Uterus (tissue), 4 donors: ENCODE results near the gene TBC1D9. TPM values are rescaled to one million over a fixed set of nuclear protein-coding genes. Genes with fewer than 3 reads are reported as not detected.
A peak's percentile ranks its signal among the peaks of the same experiment; 100 is the strongest.

Experiments used
- DNase-seq, 2 donors: peaks; one replicate each; pipeline ENCODE4 v3.0.0-alpha.2; 2019 to 2020
- H3K27ac ChIP-seq, 2 donors: fragments of 200-600 bp; sonication (generic); 1 replicate in 1 of 2; 2 replicates in 1 of 2; pipeline ENCODE4 v1.5.1; 2016 to 2018
- H3K27me3 ChIP-seq, 2 donors: fragments of 200-600 bp; sonication (generic); one replicate each; pipeline ENCODE4 v1.5.1; 2018 to 2019; ENCODE audit warnings: control low read depth in 1 of 2
- H3K36me3 ChIP-seq, 2 donors: fragments of 200-600 bp; sonication (generic); one replicate each; pipeline ENCODE4 v1.5.1; 2019; ENCODE audit warnings: control low read depth in 1 of 2
- H3K4me1 ChIP-seq, 2 donors: fragments of 200-600 bp; sonication (generic); one replicate each; pipeline ENCODE4 v1.5.1; 2018 to 2019; ENCODE audit warnings: control low read depth in 1 of 2
- H3K4me3 ChIP-seq, 2 donors: fragments of 200-600 bp; sonication (generic); 1 replicate in 1 of 2; 2 replicates in 1 of 2; pipeline ENCODE4 v1.5.1; 2018 to 2019; ENCODE audit warnings: mild to moderate bottlenecking in 1 of 2
- H3K9me3 ChIP-seq, 2 donors: fragments of 200-600 bp; sonication (generic); one replicate each; pipeline ENCODE4 v1.5.1; 2019; ENCODE audit warnings: control low read depth in 1 of 2
- CTCF ChIP-seq, 4 experiments: fragments of 200-600 bp in 2 of 4; fragments of 450-650 bp in 2 of 4; sonication (generic) in 2 of 4; IDR thresholded peaks; one replicate each; pipeline ENCODE4 v1.5.1; 2016 to 2019; ENCODE audit warnings: antibody characterized with exemption in 4 of 4, mild to moderate bottlenecking in 2 of 4, moderate library complexity in 1 of 4
- POLR2A ChIP-seq, 2 donors: fragments of 450-650 bp; IDR thresholded peaks; one replicate each; pipeline ENCODE4 v1.6.1; 2016; ENCODE audit warnings: antibody characterized with exemption in 2 of 2, mild to moderate bottlenecking in 1 of 2, moderate library complexity in 1 of 2
- intact Hi-C: fragments of 100-400 bp; cut with DNase I; formaldehyde crosslinking; loops from one replicate; pipeline ENCODE4 v1.15.1; 2023; ENCODE audit warnings: low total_unique reads
- total RNA-seq, 4 donors: library from RNA; depleted of rRNA in 3 of 4; stranded (reverse); fragments of >200 nt in 3 of 4; gene quantifications; one replicate each; pipeline versions ENCODE4 v1.1.0 to v1.2.4, GENCODE V29; 2014 to 2023
- donor health status: DM: yes; HTN: yes; CAD: no.

TBC1D9 gene
- total RNA-seq, 4 donors from 2014 or later = 3.8 to 48.8 (median 13.3) TPM

DNA sequence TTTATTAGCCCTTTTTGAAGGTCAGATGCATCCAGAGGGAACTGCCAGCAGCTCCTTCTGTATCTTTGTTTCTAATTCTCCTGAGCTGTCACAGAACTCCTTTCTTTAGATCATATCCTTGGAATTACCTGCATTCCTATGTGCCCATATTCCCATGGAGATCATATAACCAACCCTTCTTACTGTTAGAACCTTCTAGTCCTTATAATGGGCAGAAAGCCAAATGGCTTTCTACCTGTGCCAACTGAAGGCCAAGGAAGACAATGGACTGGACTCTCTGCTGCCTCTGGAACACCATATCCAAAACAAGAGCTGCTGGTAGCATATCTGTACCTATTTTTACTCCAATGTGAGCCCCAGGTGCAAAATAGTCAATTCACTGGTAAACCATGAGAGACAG lies 60.7 kb downstream of the TBC1D9 start:
- no peak for TF ChIP-seq CTCF (IDR thresholded peaks at IDR 0.05)
- no peak for TF ChIP-seq POLR2A (IDR thresholded peaks at IDR 0.05)
- H3K27ac ChIP-seq = no peak overlapping the region
- no peak for DNase-seq
- H3K4me1 ChIP-seq = no peaks in the 10 kb centered on the region
- no peaks in the 10 kb centered on the region for H3K27me3 ChIP-seq
- no peaks in the 10 kb centered on the region for H3K9me3 ChIP-seq
- H3K4me3 ChIP-seq = no peak overlapping the region
- H3K36me3 ChIP-seq = peaks cover 0 to 2% of the 10 kb centered on the region in 2 donors
- intact Hi-C loops = no loop called here

- no peak for TF ChIP-seq POLR2A (IDR thresholded peaks at IDR 0.05)
- no peak for TF ChIP-seq CTCF (IDR thresholded peaks at IDR 0.05)
- Histone ChIP-seq H3K36me3 (no peaks in the 10 kb centered on the region), H3K4me1 (no peaks in the 10 kb centered on the region), H3K4me3 (no peak overlapping the region), H3K27ac (no peak overlapping the region), H3K27me3 (no peaks in the 10 kb centered on the region), H3K9me3 (no peaks in the 10 kb centered on the region)
- intact Hi-C loops = no loop called here
- DNase-seq = no peak
These were observed 62.6 kb downstream of the TBC1D9 start for GRCh38 chr4:140693562-140693961.

- no peaks in the 10 kb centered on the region for H3K27me3 ChIP-seq
- peak in 1 of 2 donors; percentile 24 for DNase-seq
- no peaks in the 10 kb centered on the region for H3K4me1 ChIP-seq
- H3K4me3 ChIP-seq = no peak overlapping the region
- no peaks in the 10 kb centered on the region for H3K9me3 ChIP-seq
- no peak for TF ChIP-seq CTCF (IDR thresholded peaks at IDR 0.05)
- no peak for TF ChIP-seq POLR2A (IDR thresholded peaks at IDR 0.05)
- no peaks in the 10 kb centered on the region for H3K36me3 ChIP-seq
- intact Hi-C loops = no loop called here
- H3K27ac ChIP-seq = peak overlapping the region; percentile 9 to 29
These were observed 64.8 kb downstream of the TBC1D9 start for GRCh38 chr4:140691369-140691768.

- no peaks in the 10 kb centered on the region for H3K4me1 ChIP-seq
- no peaks in the 10 kb centered on the region for H3K9me3 ChIP-seq
- no peak for DNase-seq
- no peaks in the 10 kb centered on the region for H3K36me3 ChIP-seq
- no peak overlapping the region for H3K4me3 ChIP-seq
- no peak overlapping the region for H3K27ac ChIP-seq
- TF ChIP-seq CTCF (IDR thresholded peaks at IDR 0.05) (no peak), POLR2A (IDR thresholded peaks at IDR 0.05) (no peak)
- H3K27me3 ChIP-seq = no peaks in the 10 kb centered on the region
- intact Hi-C loops = no loop called here
These were observed 66.1 kb downstream of the TBC1D9 start for GRCh38 chr4:140690093-140690492.

- intact Hi-C loops = no loop called here
- H3K4me1 ChIP-seq = no peaks in the 10 kb centered on the region
- no peak for DNase-seq
These were observed 66.6 kb downstream of the TBC1D9 start for GRCh38 chr4:140689623-140690022.

More at GRCh38 chr4:140689623-140690022, 66.6 kb downstream of the TBC1D9 start:
- Histone ChIP-seq H3K27ac (no peak overlapping the region), H3K9me3 (no peaks in the 10 kb centered on the region), H3K27me3 (no peaks in the 10 kb centered on the region), H3K36me3 (no peaks in the 10 kb centered on the region), H3K4me3 (no peak overlapping the region)
- no peak for TF ChIP-seq POLR2A (IDR thresholded peaks at IDR 0.05)
